Nephron progenitor cell (in vitro differentiated cells): ENCODE results near the gene THAP10.
A peak's percentile ranks its signal among the peaks of the same experiment; 100 is the strongest.

ENCODE experiments used
- DNase-seq: peaks from one replicate; pipeline ENCODE4 v3.0.0; 2021
- H3K27ac Mint-ChIP-seq: 2 replicates; pipeline ENCODE4 v1.8.0; 2021; ENCODE audit warnings: mild to moderate bottlenecking, moderate library complexity, mixed read lengths
- H3K27me3 Mint-ChIP-seq: 2 replicates; pipeline ENCODE4 v1.8.0; 2021; ENCODE audit warnings: mild to moderate bottlenecking, low read depth, mixed read lengths; ENCODE audit not compliant: poor library complexity
- H3K36me3 Mint-ChIP-seq: 2 replicates; pipeline ENCODE4 v1.8.0; 2021; ENCODE audit warnings: low read depth, mixed read lengths
- H3K4me1 Mint-ChIP-seq: 2 replicates; pipeline ENCODE4 v1.8.0; 2021; ENCODE audit warnings: mixed read lengths
- H3K4me3 Mint-ChIP-seq: 2 replicates; pipeline ENCODE4 v1.8.0; 2021; ENCODE audit warnings: mild to moderate bottlenecking, moderate library complexity, mixed read lengths
- H3K9me3 Mint-ChIP-seq: 2 replicates; pipeline ENCODE4 v1.8.0; 2021; ENCODE audit warnings: mild to moderate bottlenecking, moderate library complexity, mixed read lengths
- TF ChIP-seq, protein P1 (sequence below): fragments of 200-600 bp; sonication (generic); IDR thresholded peaks from 2 replicates; pipeline ENCODE4 v1.5.0; 2021; ENCODE audit warnings: antibody characterized with exemption

THAP10 gene

DNA sequence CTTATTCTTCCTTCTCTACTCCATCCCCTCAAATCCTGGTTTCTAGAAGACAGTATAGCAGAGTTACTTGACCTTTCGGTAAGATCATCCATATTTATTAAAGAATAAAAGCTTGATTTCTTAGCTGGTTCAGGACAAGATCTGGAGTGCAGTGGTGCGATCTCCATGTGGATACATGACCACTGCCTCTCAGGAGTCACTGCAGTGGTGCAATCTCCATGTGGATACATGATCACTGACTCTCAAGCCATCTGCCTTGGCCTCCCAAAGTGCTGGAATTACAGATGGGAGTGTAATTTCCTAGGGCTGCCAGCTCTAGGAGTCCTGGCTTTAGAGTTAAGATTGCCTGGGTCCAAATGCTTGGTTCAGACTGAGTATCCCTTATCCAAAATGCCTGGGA lies 54.8 kb downstream of the THAP10 start:
- no peak for DNase-seq
- H3K9me3 Mint-ChIP-seq: peaks cover 18% of the 10 kb centered on the region
- H3K4me1 Mint-ChIP-seq: peaks cover 25% of the 10 kb centered on the region
- no peak overlapping the region for H3K4me3 Mint-ChIP-seq
- peaks cover 4% of the 10 kb centered on the region for H3K27me3 Mint-ChIP-seq
- peaks cover 71% of the 10 kb centered on the region for H3K36me3 Mint-ChIP-seq
- TF ChIP-seq, protein P1, sequence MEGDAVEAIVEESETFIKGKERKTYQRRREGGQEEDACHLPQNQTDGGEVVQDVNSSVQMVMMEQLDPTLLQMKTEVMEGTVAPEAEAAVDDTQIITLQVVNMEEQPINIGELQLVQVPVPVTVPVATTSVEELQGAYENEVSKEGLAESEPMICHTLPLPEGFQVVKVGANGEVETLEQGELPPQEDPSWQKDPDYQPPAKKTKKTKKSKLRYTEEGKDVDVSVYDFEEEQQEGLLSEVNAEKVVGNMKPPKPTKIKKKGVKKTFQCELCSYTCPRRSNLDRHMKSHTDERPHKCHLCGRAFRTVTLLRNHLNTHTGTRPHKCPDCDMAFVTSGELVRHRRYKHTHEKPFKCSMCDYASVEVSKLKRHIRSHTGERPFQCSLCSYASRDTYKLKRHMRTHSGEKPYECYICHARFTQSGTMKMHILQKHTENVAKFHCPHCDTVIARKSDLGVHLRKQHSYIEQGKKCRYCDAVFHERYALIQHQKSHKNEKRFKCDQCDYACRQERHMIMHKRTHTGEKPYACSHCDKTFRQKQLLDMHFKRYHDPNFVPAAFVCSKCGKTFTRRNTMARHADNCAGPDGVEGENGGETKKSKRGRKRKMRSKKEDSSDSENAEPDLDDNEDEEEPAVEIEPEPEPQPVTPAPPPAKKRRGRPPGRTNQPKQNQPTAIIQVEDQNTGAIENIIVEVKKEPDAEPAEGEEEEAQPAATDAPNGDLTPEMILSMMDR: no peak
- H3K27ac Mint-ChIP-seq: no peak overlapping the region

DNA sequence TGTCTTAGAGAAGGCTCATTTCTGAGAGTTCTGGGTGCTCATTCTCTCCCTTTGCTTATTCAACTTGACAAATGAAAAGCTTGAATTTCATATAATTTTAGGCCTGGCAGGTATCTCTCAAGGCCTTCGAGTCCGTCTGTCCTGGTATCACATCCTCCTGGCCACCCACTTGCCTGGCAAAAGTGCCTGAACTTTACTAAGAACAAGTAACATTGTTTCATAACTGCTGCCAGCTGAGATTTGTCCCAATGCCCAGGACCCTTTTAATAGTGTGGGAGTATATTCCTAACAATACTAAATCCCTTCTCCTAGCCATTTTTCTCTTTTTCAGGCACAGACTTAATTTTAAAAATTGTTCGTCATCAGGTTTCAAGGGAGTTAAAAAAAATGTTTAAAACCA lies 56.4 kb downstream of the THAP10 start:
- H3K4me1 Mint-ChIP-seq: peaks cover 25% of the 10 kb centered on the region
- no peak for DNase-seq
- H3K9me3 Mint-ChIP-seq: peaks cover 8% of the 10 kb centered on the region
- no peak overlapping the region for H3K4me3 Mint-ChIP-seq
- H3K27ac Mint-ChIP-seq: no peak overlapping the region
- H3K36me3 Mint-ChIP-seq: peaks cover 67% of the 10 kb centered on the region
- TF ChIP-seq, protein P1: no peak
- H3K27me3 Mint-ChIP-seq: peaks cover 4% of the 10 kb centered on the region

DNA sequence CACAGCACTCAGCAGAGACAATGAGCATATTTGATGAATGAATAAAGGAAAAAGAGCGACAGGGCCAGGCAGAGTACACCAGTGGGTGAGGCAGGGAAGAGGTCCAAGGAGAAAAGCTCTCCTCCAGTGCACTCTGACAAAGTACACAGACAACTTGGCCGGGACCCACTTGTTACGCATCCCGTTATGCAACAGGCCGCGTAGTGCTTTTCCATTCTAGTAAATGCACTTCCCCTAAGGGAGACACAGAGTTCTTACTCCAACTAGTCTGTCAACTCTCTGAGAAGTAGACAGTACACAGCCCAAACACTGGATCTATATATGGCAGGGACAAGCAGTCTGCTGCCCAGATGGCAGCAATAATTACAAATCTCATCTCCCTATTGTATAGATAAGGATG lies 56.8 kb downstream of the THAP10 start:
- Mint-ChIP-seq H3K4me3 (no peak overlapping the region), H3K27ac (no peak overlapping the region), H3K27me3 (peaks cover 3% of the 10 kb centered on the region), H3K36me3 (peaks cover 62% of the 10 kb centered on the region), H3K4me1 (peaks cover 25% of the 10 kb centered on the region), H3K9me3 (peaks cover 5% of the 10 kb centered on the region)
- DNase-seq: no peak
- TF ChIP-seq, protein P1: no peak

DNA sequence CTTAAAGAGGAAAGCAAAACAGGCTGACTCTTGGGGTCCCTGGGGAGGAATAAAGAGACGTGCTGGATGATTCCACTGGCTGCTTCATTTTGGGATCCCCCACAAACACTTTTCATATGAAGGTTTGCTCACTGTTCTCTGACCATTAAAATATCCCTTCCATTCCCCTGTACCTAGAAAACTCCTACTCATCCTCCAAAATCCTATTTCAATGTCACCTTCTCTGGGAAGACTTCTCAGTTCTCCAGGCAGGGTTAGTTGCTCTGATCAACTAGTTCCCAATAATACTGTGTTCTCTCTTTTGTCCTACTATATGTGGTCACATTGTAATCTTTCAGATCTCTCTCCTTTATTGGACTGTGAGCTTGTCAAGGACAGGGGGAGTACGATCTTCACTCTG lies 57.2 kb downstream of the THAP10 start:
- Mint-ChIP-seq H3K27me3 (no peaks in the 10 kb centered on the region), H3K4me3 (no peak overlapping the region), H3K4me1 (peaks cover 25% of the 10 kb centered on the region), H3K27ac (peak overlapping the region; percentile 51), H3K36me3 (peaks cover 59% of the 10 kb centered on the region), H3K9me3 (peaks cover 3% of the 10 kb centered on the region)
- TF ChIP-seq, protein P1: no peak
- no peak for DNase-seq

DNA sequence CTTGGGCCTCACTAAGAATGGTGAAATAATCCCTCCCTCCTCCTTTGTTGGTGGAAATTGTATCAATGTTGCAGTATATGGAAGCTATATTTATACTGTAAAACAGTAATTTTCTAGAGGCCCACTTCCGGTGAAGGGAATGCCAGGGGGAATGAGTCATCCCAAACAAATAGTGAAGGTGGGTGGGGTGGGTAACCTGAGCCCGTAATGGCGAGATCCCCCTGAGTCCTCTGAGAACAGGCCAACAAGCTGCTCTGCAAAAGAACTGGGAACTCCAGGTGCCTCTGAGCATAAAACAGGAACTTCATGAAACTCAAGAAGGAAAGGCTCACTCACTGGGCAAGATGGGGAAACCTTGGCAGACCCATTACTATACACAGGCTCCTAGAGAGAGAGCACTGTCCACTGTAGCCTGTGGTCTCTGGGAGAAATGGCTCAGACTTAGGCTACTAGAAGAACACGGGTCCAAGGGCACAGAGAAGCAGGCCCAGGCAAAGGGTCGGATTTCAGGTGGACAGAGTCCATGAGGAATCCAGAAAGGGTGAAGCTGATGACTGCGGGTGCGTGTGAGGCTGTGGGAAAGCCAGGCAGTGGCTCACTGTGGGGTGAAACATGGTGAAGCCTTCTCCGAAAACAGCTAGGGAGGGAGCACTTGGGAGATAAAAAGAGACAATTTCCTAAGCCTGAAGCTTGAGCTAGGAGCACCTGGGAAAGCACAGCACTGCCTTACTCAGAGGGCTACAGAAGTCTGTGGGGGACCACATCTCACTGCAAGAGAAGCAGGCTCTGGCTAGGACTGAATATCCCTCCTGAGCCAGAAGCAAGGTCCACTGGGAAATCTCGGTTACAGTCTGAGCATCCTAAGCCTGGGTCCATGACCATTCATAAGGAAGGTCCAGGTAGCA lies 58.1 kb downstream of the THAP10 start:
- peaks cover 25% of the 10 kb centered on the region for H3K4me1 Mint-ChIP-seq
- peak overlapping the region; percentile 84 for H3K27ac Mint-ChIP-seq
- H3K9me3 Mint-ChIP-seq: no peaks in the 10 kb centered on the region
- peaks cover 55% of the 10 kb centered on the region for H3K36me3 Mint-ChIP-seq
- TF ChIP-seq, protein P1: no peak
- peaks cover 2% of the 10 kb centered on the region for H3K27me3 Mint-ChIP-seq
- DNase-seq: no peak
- no peak overlapping the region for H3K4me3 Mint-ChIP-seq

DNA sequence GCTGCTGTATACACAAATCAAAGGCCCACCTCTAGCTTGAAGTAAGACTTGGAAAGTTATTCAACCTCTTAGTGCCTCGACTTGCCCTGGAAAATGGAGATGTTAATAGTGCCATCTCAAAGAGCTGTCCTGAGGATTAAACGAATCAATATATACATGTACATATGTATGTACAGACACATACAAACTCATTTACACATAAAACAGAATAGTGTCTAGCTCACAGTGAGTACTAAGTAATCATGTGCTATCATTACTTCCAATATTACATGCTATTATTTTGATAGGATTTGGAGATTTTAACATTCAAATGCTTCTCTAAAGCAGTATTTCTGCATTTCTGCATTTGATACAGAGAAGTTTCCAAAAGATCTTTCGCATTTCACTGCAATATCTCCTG lies 58.8 kb downstream of the THAP10 start:
- H3K27me3 Mint-ChIP-seq: peaks cover 2% of the 10 kb centered on the region
- peaks cover 55% of the 10 kb centered on the region for H3K36me3 Mint-ChIP-seq
- H3K9me3 Mint-ChIP-seq: no peaks in the 10 kb centered on the region
- no peak overlapping the region for H3K4me3 Mint-ChIP-seq
- no peak for DNase-seq
- peaks cover 25% of the 10 kb centered on the region for H3K4me1 Mint-ChIP-seq
- TF ChIP-seq, protein P1: no peak
- no peak overlapping the region for H3K27ac Mint-ChIP-seq
